Breast epithelium (tissue), 3 donors: ENCODE measurements around the gene ZNF341.

ENCODE experiments used
- CTCF ChIP-seq, 3 donors: fragments of 450-650 bp; IDR thresholded peaks; one replicate each; pipeline ENCODE4 v1.5.1; 2016 to 2017; ENCODE audit warnings: antibody characterized with exemption in 3 of 3, mild to moderate bottlenecking in 3 of 3, moderate library complexity in 3 of 3
- POLR2A ChIP-seq: fragments of 450-650 bp; IDR thresholded peaks from one replicate; pipeline ENCODE4 v1.6.1; 2016; ENCODE audit warnings: antibody characterized with exemption, mild to moderate bottlenecking, moderate library complexity
- POLR2AphosphoS5 ChIP-seq, 3 donors: sonication (generic); formaldehyde crosslinking; IDR thresholded peaks; one replicate each; pipeline ENCODE4 v1.6.1; 2017; ENCODE audit warnings: antibody characterized with exemption in 3 of 3

GRCh38 chr20:33791540-33791939, 59.7 kb downstream of the ZNF341 start:
- no peak for TF ChIP-seq POLR2A
- TF ChIP-seq CTCF (IDR thresholded peaks at IDR 0.05) = no peak
- TF ChIP-seq POLR2AphosphoS5 (IDR thresholded peaks at IDR 0.05) = no peak
